Measurements from ENCODE around the gene RRAS. TPM values are rescaled to one million over a fixed set of nuclear protein-coding genes. Genes with fewer than 3 reads are reported as not detected.

Gene RRAS
- total RNA-seq, 1 donor from 2014 or later: 28.6 TPM

GRCh38 chr19:49664171-49665035, 24.5 kb upstream of the RRAS start:
- H3K36me3 Mint-ChIP-seq: peaks cover 18% of the 10 kb centered on the region

GRCh38 chr19:49663224-49663623, 23.3 kb upstream of the RRAS start:
- Mint-ChIP-seq H3K36me3 (peaks cover 20% of the 10 kb centered on the region), H3K27me3 (ENCODE audit: low read depth) (no peaks in the 10 kb centered on the region), H3K27ac (peak overlapping the region; percentile 6), H3K9me3 (no peaks in the 10 kb centered on the region), H3K4me1 (peaks cover 38% of the 10 kb centered on the region), H3K4me3 (peak overlapping the region; percentile 15)
- no peak for DNase-seq (ENCODE audit: low spot score in 2 of 2, unreplicated experiment in 2 of 2)
- TF ChIP-seq, protein P1, sequence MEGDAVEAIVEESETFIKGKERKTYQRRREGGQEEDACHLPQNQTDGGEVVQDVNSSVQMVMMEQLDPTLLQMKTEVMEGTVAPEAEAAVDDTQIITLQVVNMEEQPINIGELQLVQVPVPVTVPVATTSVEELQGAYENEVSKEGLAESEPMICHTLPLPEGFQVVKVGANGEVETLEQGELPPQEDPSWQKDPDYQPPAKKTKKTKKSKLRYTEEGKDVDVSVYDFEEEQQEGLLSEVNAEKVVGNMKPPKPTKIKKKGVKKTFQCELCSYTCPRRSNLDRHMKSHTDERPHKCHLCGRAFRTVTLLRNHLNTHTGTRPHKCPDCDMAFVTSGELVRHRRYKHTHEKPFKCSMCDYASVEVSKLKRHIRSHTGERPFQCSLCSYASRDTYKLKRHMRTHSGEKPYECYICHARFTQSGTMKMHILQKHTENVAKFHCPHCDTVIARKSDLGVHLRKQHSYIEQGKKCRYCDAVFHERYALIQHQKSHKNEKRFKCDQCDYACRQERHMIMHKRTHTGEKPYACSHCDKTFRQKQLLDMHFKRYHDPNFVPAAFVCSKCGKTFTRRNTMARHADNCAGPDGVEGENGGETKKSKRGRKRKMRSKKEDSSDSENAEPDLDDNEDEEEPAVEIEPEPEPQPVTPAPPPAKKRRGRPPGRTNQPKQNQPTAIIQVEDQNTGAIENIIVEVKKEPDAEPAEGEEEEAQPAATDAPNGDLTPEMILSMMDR (IDR thresholded peaks at IDR 0.05; ENCODE audit: unreplicated experiment): no peak

More at GRCh38 chr19:49664171-49665035, 24.5 kb upstream of the RRAS start:
- Mint-ChIP-seq H3K27me3 (ENCODE audit: low read depth) (no peaks in the 10 kb centered on the region), H3K27ac (peak overlapping the region; percentile 95), H3K9me3 (no peaks in the 10 kb centered on the region), H3K4me3 (peak overlapping the region; percentile 89), H3K4me1 (peaks cover 38% of the 10 kb centered on the region)
- peak; percentile 84 to 87 for DNase-seq (ENCODE audit: low spot score in 2 of 2, unreplicated experiment in 2 of 2)
- TF ChIP-seq, protein P1 (IDR thresholded peaks at IDR 0.05; ENCODE audit: unreplicated experiment): no peak

DNA sequence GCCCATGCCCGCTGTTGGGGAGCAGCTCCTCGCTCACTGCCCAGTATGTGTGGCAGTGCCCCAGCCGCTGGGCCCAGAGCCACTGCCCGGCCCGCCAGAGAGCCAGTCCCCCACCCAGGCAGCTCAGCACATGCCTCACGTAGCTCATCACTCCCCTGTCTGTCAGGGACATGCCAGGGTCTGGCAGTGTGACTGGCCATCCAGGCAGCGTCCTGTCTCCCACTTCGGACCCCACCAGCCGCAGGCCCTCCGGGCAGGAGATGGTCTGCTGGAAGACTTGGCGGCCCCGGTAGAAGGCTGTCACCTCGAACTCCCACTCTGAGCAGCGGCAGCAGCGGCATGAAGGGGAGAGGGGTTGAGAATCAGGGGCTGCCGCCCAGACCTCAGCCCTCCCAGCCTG, 22.1 kb upstream of the RRAS start:
- no peaks in the 10 kb centered on the region for H3K27me3 Mint-ChIP-seq (ENCODE audit: low read depth)
- no peak overlapping the region for H3K4me3 Mint-ChIP-seq
- no peak for DNase-seq (ENCODE audit: low spot score in 2 of 2, unreplicated experiment in 2 of 2)
- H3K9me3 Mint-ChIP-seq: no peaks in the 10 kb centered on the region
- peaks cover 24% of the 10 kb centered on the region for H3K36me3 Mint-ChIP-seq
- peaks cover 33% of the 10 kb centered on the region for H3K4me1 Mint-ChIP-seq
- H3K27ac Mint-ChIP-seq: no peak overlapping the region
- TF ChIP-seq, protein P1 (IDR thresholded peaks at IDR 0.05; ENCODE audit: unreplicated experiment): no peak

DNA sequence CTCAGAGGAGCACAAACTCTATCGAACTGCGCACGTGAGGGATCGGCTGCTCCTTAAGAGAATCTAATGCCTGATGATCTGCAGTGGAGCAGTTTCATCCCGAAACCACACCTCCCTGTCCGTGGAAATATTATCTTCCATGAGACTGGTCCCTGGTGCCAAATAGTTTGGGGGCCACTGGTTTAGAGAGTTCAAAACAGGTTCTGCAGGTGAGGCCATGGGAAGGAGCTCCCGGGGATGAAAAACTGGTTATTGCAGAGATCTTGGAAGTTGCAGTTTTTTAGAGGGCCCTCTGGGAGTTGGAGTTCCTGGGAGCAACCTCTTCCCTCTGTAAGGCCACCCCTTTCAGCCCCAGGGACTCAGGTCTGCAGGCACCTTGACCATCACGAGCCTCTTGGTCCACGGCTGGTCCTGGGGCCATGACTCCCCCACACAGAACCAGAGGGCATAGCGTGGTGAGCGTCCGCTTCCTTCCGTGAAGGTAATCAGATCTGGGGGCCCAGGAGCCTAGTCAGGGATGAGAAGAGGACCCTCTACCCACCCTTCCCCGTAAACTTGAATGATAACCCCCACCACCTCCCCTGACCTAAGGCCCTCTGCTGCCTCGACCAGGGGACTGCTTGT, 20.5 kb upstream of the RRAS start:
- peaks cover 22% of the 10 kb centered on the region for H3K4me1 Mint-ChIP-seq
- H3K4me3 Mint-ChIP-seq: no peak overlapping the region
- H3K27me3 Mint-ChIP-seq (ENCODE audit: low read depth): no peaks in the 10 kb centered on the region
- no peaks in the 10 kb centered on the region for H3K9me3 Mint-ChIP-seq
- peaks cover 31% of the 10 kb centered on the region for H3K36me3 Mint-ChIP-seq
- TF ChIP-seq, protein P1 (IDR thresholded peaks at IDR 0.05; ENCODE audit: unreplicated experiment): no peak
- no peak overlapping the region for H3K27ac Mint-ChIP-seq
- DNase-seq (ENCODE audit: low spot score in 2 of 2, unreplicated experiment in 2 of 2): no peak

DNA sequence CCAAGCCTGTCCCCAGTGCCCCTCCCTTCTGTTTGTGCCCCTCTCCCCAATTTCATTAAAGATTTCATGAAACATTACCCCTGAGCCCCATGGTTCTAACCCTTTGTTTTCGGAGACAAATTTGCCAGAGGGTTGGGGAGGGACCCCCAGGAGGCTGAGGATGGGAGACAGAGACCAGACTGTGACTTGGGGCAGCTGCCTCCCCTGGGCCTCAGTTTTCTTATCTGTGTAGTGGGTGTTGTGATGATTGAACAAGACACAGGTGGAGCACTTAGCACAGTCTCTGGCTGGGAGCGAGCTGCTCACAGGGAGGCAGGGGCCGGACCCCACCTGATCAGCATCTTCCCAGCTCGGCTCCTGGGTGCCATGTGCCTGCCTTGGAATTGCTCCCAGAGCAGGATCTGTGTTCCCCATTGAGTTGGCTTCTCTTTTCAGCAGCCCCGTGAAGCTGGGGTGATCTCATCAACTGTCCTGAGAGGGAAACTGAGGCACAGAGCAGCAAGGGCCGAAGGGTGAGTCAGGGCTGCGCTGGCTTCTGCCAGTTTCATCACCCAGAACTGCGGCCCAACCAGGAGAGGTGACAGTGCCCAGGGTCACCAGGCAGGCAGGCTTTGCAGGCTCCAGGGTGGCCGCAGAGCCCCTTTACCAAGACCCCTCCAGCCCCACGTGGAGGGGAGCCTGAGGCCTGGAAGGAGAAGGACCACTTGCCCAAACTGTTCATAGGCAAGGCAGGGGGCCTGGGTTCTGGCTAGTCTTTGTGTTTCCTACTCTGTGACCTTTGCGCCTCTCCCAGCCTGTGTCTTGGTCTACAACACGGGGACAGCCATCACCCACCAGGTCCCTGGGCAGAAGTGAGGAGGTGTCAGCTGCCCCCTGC, 18.9 kb upstream of the RRAS start:
- peaks cover 41% of the 10 kb centered on the region for H3K36me3 Mint-ChIP-seq

More for the DNA sequence above, 18.9 kb upstream of the RRAS start:
- Mint-ChIP-seq H3K4me1 (peaks cover 8% of the 10 kb centered on the region), H3K4me3 (no peak overlapping the region), H3K9me3 (no peaks in the 10 kb centered on the region), H3K27ac (no peak overlapping the region), H3K27me3 (ENCODE audit: low read depth) (no peaks in the 10 kb centered on the region)
- no peak for DNase-seq (ENCODE audit: low spot score in 2 of 2, unreplicated experiment in 2 of 2)
- TF ChIP-seq, protein P1 (IDR thresholded peaks at IDR 0.05; ENCODE audit: unreplicated experiment): no peak
